Kidney glomerular epithelial cell (primary cell): ENCODE results near the gene NOXRED1.
A peak's percentile ranks its signal among the peaks of the same experiment; 100 is the strongest.
"Not testable (repeated sequence)": the region's sequence is repeated elsewhere in the genome, so short reads cannot be mapped to it uniquely, and the experiment has no call there.

Source experiments
- DNase-seq: peaks from one replicate; lab custom pipeline; 2025; lab: John Stamatoyannopoulos, UW

Gene NOXRED1

GRCh38 chr14:77423423-77423822 is at the start of gene NOXRED1:
Gene NOXRED1 (minus strand): TSS chr14:77423523. CDS start chr14:77422889, 634 bp downstream.
- no peak for DNase-seq

- no peak for DNase-seq
Measured at GRCh38 chr14:77470224-77470870, 47.0 kb upstream of the NOXRED1 start.

- DNase-seq: no peak
Measured at GRCh38 chr14:77469539-77469938, 46.2 kb upstream of the NOXRED1 start.

- DNase-seq: no peak
Measured at GRCh38 chr14:77469067-77469505, 45.8 kb upstream of the NOXRED1 start.

GRCh38 chr14:77467801-77468200 is 44.5 kb upstream of the NOXRED1 start:
- DNase-seq: no peak

GRCh38 chr14:77459072-77459723 is 35.9 kb upstream of the NOXRED1 start:
- peak; percentile 78 for DNase-seq

- no peak for DNase-seq
Measured at GRCh38 chr14:77458249-77458950, 35.1 kb upstream of the NOXRED1 start.

GRCh38 chr14:77457522-77458248 is 34.4 kb upstream of the NOXRED1 start, which contains the start of the genes AHSA1 and VIPAS39:
Gene AHSA1 (plus strand): TSS chr14:77458093. CDS start chr14:77458190, 97 bp downstream.
Gene VIPAS39 (minus strand): TSS chr14:77457601. CDS start chr14:77454102, 3,499 bp downstream.
- peak; percentile 97 for DNase-seq

GRCh38 chr14:77457115-77457521 is 33.8 kb upstream of the NOXRED1 start:
- DNase-seq: no peak

GRCh38 chr14:77455966-77456640 is 32.8 kb upstream of the NOXRED1 start:
- DNase-seq: no peak

GRCh38 chr14:77442196-77442595 is 18.9 kb upstream of the NOXRED1 start:
- DNase-seq: no peak

- DNase-seq: no peak
Measured at GRCh38 chr14:77439861-77440260, 16.5 kb upstream of the NOXRED1 start.

GRCh38 chr14:77438596-77438995 is 15.3 kb upstream of the NOXRED1 start:
- DNase-seq: no peak

GRCh38 chr14:77436042-77436441 is 12.7 kb upstream of the NOXRED1 start:
- DNase-seq: no peak

- DNase-seq: no peak
Measured at GRCh38 chr14:77426396-77426795, 3.1 kb upstream of the NOXRED1 start.

GRCh38 chr14:77424862-77425261 is 1.5 kb upstream of the NOXRED1 start:
- no peak for DNase-seq

GRCh38 chr14:77421201-77421600 is 2.1 kb downstream of the NOXRED1 start:
- DNase-seq: no peak

- DNase-seq: no peak
Measured at GRCh38 chr14:77416836-77417235, 6.5 kb downstream of the NOXRED1 start.

GRCh38 chr14:77416098-77416497 is 7.2 kb downstream of the NOXRED1 start:
- not testable (repeated sequence) for DNase-seq

- DNase-seq: not testable (repeated sequence)
Measured at GRCh38 chr14:77415403-77416030, 7.8 kb downstream of the NOXRED1 start.

- DNase-seq: no peak
Measured at GRCh38 chr14:77409131-77409533, 14.2 kb downstream of the NOXRED1 start.
